Left renal cortex interstitium (tissue), 4 donors: ENCODE results near the gene DNAAF6. TPM values are rescaled to one million over a fixed set of nuclear protein-coding genes. Genes with fewer than 3 reads are reported as not detected.

Experiments
- DNase-seq, 4 donors: peaks; one replicate each; pipeline ENCODE4 v3.0.0-alpha.2; 2013; ENCODE audit warnings: low read depth in 4 of 4, low spot score in 2 of 4, missing footprints in 1 of 4
- polyA plus RNA-seq, 4 donors: library from polyadenylated mRNA; unstranded; fragments of 120-200 nt; gene quantifications; one replicate each; pipeline ENCODE4 v1.2.1, GENCODE V29; 2013; ENCODE audit not compliant: insufficient read length in 4 of 4

The DNAAF6 gene
- polyA plus RNA-seq, 4 donors = 0.08 to 0.14 TPM; not detected in 2

DNA sequence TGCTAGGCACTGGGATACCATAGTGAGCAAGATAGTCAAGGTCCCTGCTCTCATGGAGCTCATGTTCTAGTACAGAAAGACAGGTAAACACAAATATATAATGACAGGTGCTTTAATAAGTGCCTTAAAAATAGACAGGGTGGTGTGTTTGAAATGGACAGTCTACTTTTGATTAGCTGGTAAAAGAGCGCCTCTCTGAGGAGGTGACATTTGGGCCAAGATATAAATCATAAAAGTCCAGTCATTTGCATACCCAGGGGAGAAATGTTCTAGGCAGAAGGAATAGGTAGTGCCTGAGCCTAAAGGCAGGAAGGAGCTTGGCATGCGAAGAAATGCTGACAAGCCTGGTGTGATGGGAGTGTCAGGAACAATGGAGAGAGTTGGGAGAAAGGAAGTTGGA, 83.6 kb downstream of the DNAAF6 start:
- DNase-seq = no peak

GRCh38 chrX:107293056-107293455, 86.6 kb downstream of the DNAAF6 start:
- no peak for DNase-seq

Other genes starting within 250 kb of the DNAAF6 start
- gene MORC4, start 206.4 kb upstream of the DNAAF6 start, polyA plus RNA-seq = 10 to 100 TPM; 18.7 to 21.9 (median 19.8) TPM
- 10 to 100 TPM; 14.3 to 37.2 (median 25.5) TPM for gene RBM41, start 87.8 kb upstream of the DNAAF6 start, polyA plus RNA-seq
- gene NUP62CL, start 178 bp upstream of the DNAAF6 start, polyA plus RNA-seq = 10 to 100 TPM; 11.5 to 12.4 (median 11.7) TPM
- under 1 TPM; 0.29 to 0.57 (median 0.43) TPM for gene FRMPD3, start 243.0 kb downstream of the DNAAF6 start, polyA plus RNA-seq